AG04450 (cell line): ENCODE results near the gene R3HCC1L. TPM values are rescaled to one million over a fixed set of nuclear protein-coding genes. Genes with fewer than 3 reads are reported as not detected.

Experiments used
- CTCF ChIA-PET: fragments of 300-600, 350-600 bp; formaldehyde crosslinking; extraction: SDS; loops from one replicate; lab custom pipeline; 2022; ENCODE audit warnings: antibody characterized with exemption, inconsistent platforms; lab: Charles Lee
- POLR2A ChIA-PET: fragments of 350-600 bp; formaldehyde crosslinking; extraction: SDS; loops from one replicate; lab custom pipeline; 2021; ENCODE audit warnings: antibody characterized with exemption, inconsistent platforms; lab: Yijun Ruan, JAX
- DNase-seq: peaks from one replicate; pipeline ENCODE4 v3.0.0-alpha.2; 2011; ENCODE audit warnings: low read depth, low spot score
- H3K27ac ChIP-seq: one replicate; pipeline ENCODE4 v1.5.1; 2012; ENCODE audit warnings: low read depth, low read length, control low read depth
- H3K27me3 ChIP-seq: one replicate; pipeline ENCODE4 v1.6.0; 2012; ENCODE audit warnings: low read length; ENCODE audit not compliant: control insufficient read depth, insufficient read depth
- H3K4me3 ChIP-seq: 2 replicates; pipeline ENCODE4 v1.5.1; 2011; ENCODE audit warnings: mild to moderate bottlenecking, low read depth, low read length, control low read depth
- H3K9me3 ChIP-seq: 2 replicates; pipeline ENCODE4 v1.5.1; 2012; ENCODE audit warnings: low read length; ENCODE audit not compliant: control insufficient read depth, insufficient read depth
- polyA plus RNA-seq: library from polyadenylated mRNA; depleted of rRNA; stranded (reverse); fragments of >200 nt; gene quantifications from 2 replicates; pipeline ENCODE4 v1.2.3, GENCODE V29; 2011
- TF ChIP-seq, protein P1 (sequence below): IDR thresholded peaks from 2 replicates; pipeline ENCODE4 v1.5.1; 2011; ENCODE audit warnings: low read depth, low read length, control low read depth, inconsistent platforms

The R3HCC1L gene
- polyA plus RNA-seq, 1 experiment: 14.4 TPM

DNA sequence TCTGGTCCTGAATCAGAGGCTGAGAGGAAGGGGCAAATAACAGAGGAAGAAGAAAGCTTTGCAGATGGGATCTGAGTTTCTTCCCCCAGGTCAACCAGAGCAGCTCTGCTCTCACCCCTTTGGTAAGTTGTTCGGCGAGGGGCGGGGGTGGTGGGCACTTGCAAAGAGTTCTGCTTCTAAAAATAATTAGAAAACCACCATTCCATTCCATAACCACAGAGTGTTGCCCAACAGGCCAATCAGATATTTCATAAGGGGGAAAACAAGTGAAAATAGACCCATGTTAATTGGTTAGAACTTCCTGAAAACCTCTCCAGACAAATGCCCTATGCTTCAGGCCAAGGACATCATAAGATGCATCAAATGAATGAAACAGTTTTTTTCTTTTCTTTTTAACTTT, 43.6 kb upstream of the R3HCC1L start:
- POLR2A ChIA-PET: no interaction called here
- TF ChIP-seq, protein P1, sequence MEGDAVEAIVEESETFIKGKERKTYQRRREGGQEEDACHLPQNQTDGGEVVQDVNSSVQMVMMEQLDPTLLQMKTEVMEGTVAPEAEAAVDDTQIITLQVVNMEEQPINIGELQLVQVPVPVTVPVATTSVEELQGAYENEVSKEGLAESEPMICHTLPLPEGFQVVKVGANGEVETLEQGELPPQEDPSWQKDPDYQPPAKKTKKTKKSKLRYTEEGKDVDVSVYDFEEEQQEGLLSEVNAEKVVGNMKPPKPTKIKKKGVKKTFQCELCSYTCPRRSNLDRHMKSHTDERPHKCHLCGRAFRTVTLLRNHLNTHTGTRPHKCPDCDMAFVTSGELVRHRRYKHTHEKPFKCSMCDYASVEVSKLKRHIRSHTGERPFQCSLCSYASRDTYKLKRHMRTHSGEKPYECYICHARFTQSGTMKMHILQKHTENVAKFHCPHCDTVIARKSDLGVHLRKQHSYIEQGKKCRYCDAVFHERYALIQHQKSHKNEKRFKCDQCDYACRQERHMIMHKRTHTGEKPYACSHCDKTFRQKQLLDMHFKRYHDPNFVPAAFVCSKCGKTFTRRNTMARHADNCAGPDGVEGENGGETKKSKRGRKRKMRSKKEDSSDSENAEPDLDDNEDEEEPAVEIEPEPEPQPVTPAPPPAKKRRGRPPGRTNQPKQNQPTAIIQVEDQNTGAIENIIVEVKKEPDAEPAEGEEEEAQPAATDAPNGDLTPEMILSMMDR: no peak
- Histone ChIP-seq H3K27ac (no peak overlapping the region), H3K27me3 (no peaks in the 10 kb centered on the region), H3K4me3 (no peak overlapping the region), H3K9me3 (no peaks in the 10 kb centered on the region)
- CTCF ChIA-PET: no interaction called here
- DNase-seq: no peak

DNA sequence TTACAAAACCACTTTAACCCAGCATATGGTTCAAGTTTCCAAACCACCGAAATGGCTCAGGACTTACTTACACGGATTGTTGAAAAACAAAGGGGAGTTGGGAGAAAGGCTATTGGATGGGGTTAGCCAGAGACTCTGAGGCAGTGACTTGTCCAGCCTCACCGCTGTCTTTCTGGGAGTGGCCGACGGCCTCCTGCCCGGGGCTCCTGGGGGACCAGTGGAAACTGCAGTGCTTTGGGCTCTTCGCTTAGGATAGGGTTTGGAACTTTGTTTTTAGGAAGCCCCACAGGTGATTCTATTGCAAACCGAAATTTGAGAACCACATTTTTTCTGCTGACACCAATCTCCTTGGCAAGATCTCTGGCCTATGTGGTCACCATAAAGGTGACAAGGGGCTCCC, 38.1 kb upstream of the R3HCC1L start:
- CTCF ChIA-PET: no interaction called here
- no peak for DNase-seq
- POLR2A ChIA-PET: no interaction called here
- Histone ChIP-seq H3K27ac (no peak overlapping the region), H3K4me3 (no peak overlapping the region), H3K27me3 (no peaks in the 10 kb centered on the region), H3K9me3 (no peaks in the 10 kb centered on the region)
- TF ChIP-seq, protein P1: no peak

DNA sequence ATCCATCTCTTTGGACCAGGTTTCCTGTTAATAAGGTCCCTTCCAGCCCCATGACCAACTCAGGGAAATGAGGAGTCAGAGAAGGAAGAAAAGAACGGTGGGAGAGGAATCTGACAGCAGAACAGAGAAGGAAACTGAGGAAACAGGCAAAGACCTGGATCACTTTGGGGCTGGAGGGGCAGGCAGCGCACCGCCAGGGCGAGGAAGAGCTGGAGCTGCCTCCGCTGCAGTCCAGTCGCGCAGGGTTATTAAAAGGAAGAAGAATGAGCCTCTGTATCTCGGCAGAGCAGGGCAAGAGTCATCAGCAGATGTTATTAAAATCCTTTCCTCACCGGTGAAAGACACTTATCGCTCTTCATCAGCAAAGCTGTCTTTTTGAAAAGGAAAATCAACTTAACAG, 37.7 kb upstream of the R3HCC1L start:
- CTCF ChIA-PET: no interaction called here
- TF ChIP-seq, protein P1: no peak
- POLR2A ChIA-PET: no interaction called here
- DNase-seq: no peak
- H3K4me3 ChIP-seq: no peak overlapping the region
- H3K27me3 ChIP-seq: no peaks in the 10 kb centered on the region
- no peak overlapping the region for H3K27ac ChIP-seq
- H3K9me3 ChIP-seq: no peaks in the 10 kb centered on the region

DNA sequence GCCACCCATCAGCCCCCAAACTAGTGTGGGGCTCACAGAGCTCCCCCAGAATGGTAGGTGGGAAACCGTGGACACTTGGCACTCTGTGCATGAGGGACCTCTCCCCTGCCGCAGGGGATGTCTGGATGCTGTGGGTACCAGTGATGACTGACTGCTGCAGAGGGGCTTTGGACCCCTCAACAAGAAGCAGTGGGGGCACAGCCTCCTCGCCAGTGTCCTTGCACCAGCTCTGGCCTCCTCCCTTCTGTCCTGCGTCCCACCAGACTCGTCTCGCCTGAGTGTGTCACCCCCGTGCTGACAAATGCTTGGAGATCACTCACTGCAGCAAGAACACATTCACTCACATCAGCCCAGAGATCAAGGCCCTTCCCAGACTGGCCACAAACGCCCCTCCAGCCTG, 37.3 kb upstream of the R3HCC1L start:
- no peak overlapping the region for H3K27ac ChIP-seq
- TF ChIP-seq, protein P1: no peak
- POLR2A ChIA-PET: no interaction called here
- CTCF ChIA-PET: no interaction called here
- H3K9me3 ChIP-seq: no peaks in the 10 kb centered on the region
- no peak for DNase-seq
- no peaks in the 10 kb centered on the region for H3K27me3 ChIP-seq
- H3K4me3 ChIP-seq: no peak overlapping the region

DNA sequence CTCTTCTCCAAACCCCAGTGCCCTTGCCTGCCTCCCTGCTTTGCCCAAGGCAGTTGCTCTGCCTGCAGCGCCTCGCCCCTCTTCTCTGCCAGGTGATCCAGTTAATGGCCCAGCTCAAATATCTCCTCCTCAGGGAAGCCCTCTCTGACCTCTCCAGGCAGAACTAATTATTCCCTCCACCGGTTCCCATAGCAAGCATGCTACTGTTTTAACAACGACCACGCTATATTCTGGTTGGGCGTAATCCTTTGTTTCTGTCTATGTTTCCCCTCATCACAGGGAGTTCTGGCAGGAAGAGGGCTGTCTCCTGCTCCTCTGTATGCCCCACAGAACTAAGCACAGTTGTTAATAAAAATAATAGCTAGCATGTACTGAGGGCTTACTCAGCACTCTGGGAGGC, 36.8 kb upstream of the R3HCC1L start:
- DNase-seq: no peak
- no peaks in the 10 kb centered on the region for H3K27me3 ChIP-seq
- no peak overlapping the region for H3K4me3 ChIP-seq
- no peaks in the 10 kb centered on the region for H3K9me3 ChIP-seq
- ChIA-PET POLR2A (no interaction called here), CTCF (no interaction called here)
- TF ChIP-seq, protein P1: no peak
- no peak overlapping the region for H3K27ac ChIP-seq
